Endothelial cell (in vitro differentiated cells): ENCODE data around the gene C1QL1. TPM values are rescaled to one million over a fixed set of nuclear protein-coding genes. Genes with fewer than 3 reads are reported as not detected.

ENCODE experiments used
- DNase-seq: peaks from one replicate; pipeline ENCODE4 v3.0.0; 2021; ENCODE audit warnings: low spot score
- H3K27ac Mint-ChIP-seq: one replicate; pipeline ENCODE4 v1.8.0; 2021; ENCODE audit warnings: mixed read lengths, inconsistent platforms; ENCODE audit not compliant: unreplicated experiment
- H3K27me3 Mint-ChIP-seq: one replicate; pipeline ENCODE4 v1.8.0; 2021; ENCODE audit warnings: mild to moderate bottlenecking, moderate library complexity, mixed read lengths, inconsistent platforms; ENCODE audit not compliant: unreplicated experiment
- H3K36me3 Mint-ChIP-seq: one replicate; pipeline ENCODE4 v1.8.0; 2021; ENCODE audit warnings: mild to moderate bottlenecking, low read depth, mixed read lengths, inconsistent platforms; ENCODE audit not compliant: unreplicated experiment
- H3K4me1 Mint-ChIP-seq: one replicate; pipeline ENCODE4 v1.8.0; 2021; ENCODE audit warnings: mild to moderate bottlenecking, mixed read lengths, inconsistent platforms; ENCODE audit not compliant: unreplicated experiment
- H3K4me3 Mint-ChIP-seq: one replicate; pipeline ENCODE4 v1.8.0; 2021; ENCODE audit warnings: mild to moderate bottlenecking, mixed read lengths, inconsistent platforms; ENCODE audit not compliant: unreplicated experiment
- H3K9me3 Mint-ChIP-seq: one replicate; pipeline ENCODE4 v1.8.0; 2021; ENCODE audit warnings: mixed read lengths, inconsistent platforms; ENCODE audit not compliant: unreplicated experiment
- CTCF ChIP-seq: fragments of 200-600 bp; sonication (generic); IDR thresholded peaks from one replicate; pipeline ENCODE4 v1.5.0; 2021; ENCODE audit warnings: antibody characterized with exemption; ENCODE audit not compliant: unreplicated experiment
- total RNA-seq: library from RNA; stranded (reverse); fragmentation: NEBNext Ultra II Directional; extraction: Animal tissue kit (Norgen Biotek cat#: 25700); gene quantifications from one replicate; pipeline ENCODE4 v1.2.1, GENCODE V29; 2021; ENCODE audit not compliant: unreplicated experiment

Gene C1QL1
- total RNA-seq, 1 donor from 2014 or later = not detected

- Mint-ChIP-seq H3K4me3 (no peak overlapping the region), H3K9me3 (no peaks in the 10 kb centered on the region), H3K4me1 (peaks cover 4% of the 10 kb centered on the region)
Measured at GRCh38 chr17:44977065-44977464, 9.0 kb upstream of the C1QL1 start.

GRCh38 chr17:44976206-44976605 lies 8.1 kb upstream of the C1QL1 start:
- TF ChIP-seq CTCF = no peak
- no peak overlapping the region for H3K4me3 Mint-ChIP-seq
- H3K9me3 Mint-ChIP-seq = no peaks in the 10 kb centered on the region
- no peaks in the 10 kb centered on the region for H3K36me3 Mint-ChIP-seq
- DNase-seq = no peak
- H3K27me3 Mint-ChIP-seq = peaks cover 12% of the 10 kb centered on the region
- H3K27ac Mint-ChIP-seq = no peak overlapping the region
- H3K4me1 Mint-ChIP-seq = peaks cover 3% of the 10 kb centered on the region

More at GRCh38 chr17:44977065-44977464, 9.0 kb upstream of the C1QL1 start:
- Mint-ChIP-seq H3K36me3 (no peaks in the 10 kb centered on the region), H3K27me3 (peaks cover 12% of the 10 kb centered on the region), H3K27ac (no peak overlapping the region)
- no peak for DNase-seq
- no peak for TF ChIP-seq CTCF

- Mint-ChIP-seq H3K27me3 (peaks cover 23% of the 10 kb centered on the region), H3K4me1 (peaks cover 6% of the 10 kb centered on the region), H3K36me3 (no peaks in the 10 kb centered on the region)
Measured at GRCh38 chr17:44972953-44973352, 4.8 kb upstream of the C1QL1 start.

GRCh38 chr17:44971776-44972483 lies 3.8 kb upstream of the C1QL1 start:
- peaks cover 6% of the 10 kb centered on the region for H3K4me1 Mint-ChIP-seq
- no peak for DNase-seq
- H3K9me3 Mint-ChIP-seq = no peaks in the 10 kb centered on the region
- no peaks in the 10 kb centered on the region for H3K36me3 Mint-ChIP-seq
- H3K27me3 Mint-ChIP-seq = peaks cover 23% of the 10 kb centered on the region
- TF ChIP-seq CTCF = no peak
- H3K27ac Mint-ChIP-seq = no peak overlapping the region
- no peak overlapping the region for H3K4me3 Mint-ChIP-seq

More at GRCh38 chr17:44972953-44973352, 4.8 kb upstream of the C1QL1 start:
- no peak for TF ChIP-seq CTCF
- DNase-seq = no peak
- Mint-ChIP-seq H3K9me3 (no peaks in the 10 kb centered on the region), H3K4me3 (no peak overlapping the region), H3K27ac (no peak overlapping the region)

- TF ChIP-seq CTCF = no peak
- no peak for DNase-seq
Measured at GRCh38 chr17:44970136-44970741, 2.1 kb upstream of the C1QL1 start.

More at GRCh38 chr17:44970136-44970741, 2.1 kb upstream of the C1QL1 start:
- no peak overlapping the region for H3K27ac Mint-ChIP-seq
- no peaks in the 10 kb centered on the region for H3K9me3 Mint-ChIP-seq
- H3K4me3 Mint-ChIP-seq = no peak overlapping the region
- no peaks in the 10 kb centered on the region for H3K36me3 Mint-ChIP-seq
- H3K4me1 Mint-ChIP-seq = peaks cover 6% of the 10 kb centered on the region
- H3K27me3 Mint-ChIP-seq = peaks cover 29% of the 10 kb centered on the region
